Endothelial cell of umbilical vein (primary cell): ENCODE results near the gene DOCK1. TPM values are rescaled to one million over a fixed set of nuclear protein-coding genes. Genes with fewer than 3 reads are reported as not detected.

ENCODE experiments used
- BruUV-seq: library from RNA; stranded (reverse); fragments of 400-500 nt; replicated peaks from 2 replicates; lab custom pipeline; 2021; lab: Mats Ljungman, UMichigan
- CTCF ChIA-PET: fragments of 300-600, 350-600 bp; sonication (Branson Sonifier 250); formaldehyde crosslinking; loops from one replicate; lab custom pipeline; 2021; ENCODE audit warnings: antibody characterized with exemption, inconsistent platforms; lab: Charles Lee
- POLR2A ChIA-PET: fragments of 300-600, 350-600 bp; sonication (Branson Sonifier 250); formaldehyde crosslinking; loops from one replicate; lab custom pipeline; 2021; ENCODE audit warnings: antibody characterized with exemption, inconsistent platforms; lab: Charles Lee
- DNase-seq: peaks from one replicate; pipeline ENCODE4 v3.0.0-alpha.2; 2011; ENCODE audit warnings: low read depth, low spot score
- FAIRE-seq: peaks from 2 replicates; lab custom pipeline; 2011; peaks lifted over from hg19 to GRCh38; lab: Jason Lieb, UNC
- H2AFZ ChIP-seq: 2 replicates; pipeline ENCODE4 v1.6.0; 2012; ENCODE audit warnings: low read depth, low read length, control low read depth, inconsistent platforms
- H3K27ac ChIP-seq: 2 replicates; pipeline ENCODE4 v1.5.1; 2011; ENCODE audit warnings: low read depth, mild to moderate bottlenecking, control low read depth, low read length, moderate library complexity; ENCODE audit not compliant: insufficient read depth
- H3K27me3 ChIP-seq, 2 experiments: 2 replicates each; pipeline versions ENCODE4 v1.6.0 to v1.6.1; 2011; ENCODE audit warnings: low read length in 2 of 2, mixed read lengths in 1 of 2; ENCODE audit not compliant: control insufficient read depth in 2 of 2, insufficient read depth in 2 of 2
- H3K36me3 ChIP-seq, 2 experiments: 2 replicates in 1 of 2; 3 replicates in 1 of 2; pipeline ENCODE4 v1.5.1; 2011; ENCODE audit warnings: low read length in 2 of 2, mild to moderate bottlenecking in 1 of 2, moderate library complexity in 1 of 2; ENCODE audit not compliant: control insufficient read depth in 2 of 2, insufficient read depth in 2 of 2; ENCODE audit errors: extremely low read depth in 1 of 2
- H3K4me1 ChIP-seq: 3 replicates; pipeline ENCODE4 v1.5.1; 2011; ENCODE audit warnings: mild to moderate bottlenecking, low read length; ENCODE audit not compliant: control insufficient read depth, insufficient read depth; ENCODE audit errors: extremely low read depth
- H3K4me2 ChIP-seq: 2 replicates; pipeline ENCODE4 v1.6.1; 2011; ENCODE audit warnings: low read length, control low read depth, mixed read lengths; ENCODE audit not compliant: insufficient read depth
- H3K4me3 ChIP-seq, 3 experiments: fragments of 200-600 bp in 1 of 3; sonication (generic), shearing (Covaris generic) in 1 of 3; replicated peaks in 1 of 3; 2 replicates each; pipeline ENCODE4 v1.5.1; 2011 to 2016; ENCODE audit warnings: control low read depth in 3 of 3, low read length in 3 of 3, mild to moderate bottlenecking in 2 of 3, inconsistent platforms in 1 of 3, low read depth in 1 of 3, moderate library complexity in 1 of 3; ENCODE audit not compliant: insufficient read depth in 1 of 3
- H3K79me2 ChIP-seq: 2 replicates; pipeline ENCODE4 v1.6.0; 2012; ENCODE audit warnings: low read length, inconsistent platforms; ENCODE audit not compliant: control insufficient read depth, insufficient read depth
- H3K9ac ChIP-seq: replicated peaks from 2 replicates; pipeline ENCODE3; 2011; ENCODE audit warnings: low read length, control low read depth; ENCODE audit not compliant: insufficient read depth; ENCODE audit errors: extremely low read depth
- H3K9me1 ChIP-seq: replicated peaks from 3 replicates; pipeline ENCODE4 v1.6.0; 2011; ENCODE audit warnings: mild to moderate bottlenecking, low read length; ENCODE audit not compliant: control insufficient read depth, insufficient read depth; ENCODE audit errors: extremely low read depth
- H3K9me3 ChIP-seq: replicated peaks from 2 replicates; pipeline ENCODE4 v1.5.1; 2012; ENCODE audit warnings: low read length, inconsistent platforms; ENCODE audit not compliant: control insufficient read depth, insufficient read depth
- H4K20me1 ChIP-seq: replicated peaks from 2 replicates; pipeline ENCODE3; 2011; ENCODE audit warnings: mild to moderate bottlenecking, low read length; ENCODE audit not compliant: control insufficient read depth, insufficient read depth; ENCODE audit errors: extremely low read depth
- CTCF ChIP-seq, 2 donors: IDR thresholded peaks; 1 replicate in 1 of 2; 2 replicates in 1 of 2; pipeline ENCODE4 v1.5.1; 2011; ENCODE audit warnings: low read length in 2 of 2, mild to moderate bottlenecking in 2 of 2, moderate library complexity in 2 of 2, control low read depth in 1 of 2, inconsistent platforms in 1 of 2, low read depth in 1 of 2; ENCODE audit not compliant: insufficient read depth in 1 of 2; ENCODE audit errors: extremely low read depth in 1 of 2
- EZH2 ChIP-seq: IDR thresholded peaks from 2 replicates; pipeline ENCODE4 v1.6.1; 2012; ENCODE audit warnings: borderline replicate concordance, low read depth, mild to moderate bottlenecking, moderate library complexity, low read length, inconsistent platforms; ENCODE audit not compliant: severe bottlenecking
- FOS ChIP-seq: IDR thresholded peaks from 2 replicates; pipeline ENCODE4 v1.6.1; 2011; ENCODE audit warnings: mild to moderate bottlenecking, low read length, moderate library complexity, borderline replicate concordance; ENCODE audit not compliant: insufficient read depth
- GATA2 ChIP-seq: IDR thresholded peaks from 2 replicates; pipeline ENCODE4 v1.7.0; 2011; ENCODE audit warnings: low read depth, mild to moderate bottlenecking, moderate library complexity, mixed read lengths, low read length; ENCODE audit not compliant: insufficient read length, insufficient read depth
- JUN ChIP-seq: IDR thresholded peaks from 2 replicates; pipeline ENCODE4 v1.6.1; 2011; ENCODE audit warnings: borderline replicate concordance, low read depth; ENCODE audit not compliant: insufficient read length, insufficient read depth
- MAX ChIP-seq: IDR thresholded peaks from 2 replicates; pipeline ENCODE4 v1.6.1; 2011; ENCODE audit not compliant: insufficient read depth, insufficient read length
- MYC ChIP-seq: IDR thresholded peaks from one replicate; pipeline ENCODE4 v1.6.1; 2011; ENCODE audit warnings: mild to moderate bottlenecking, low read depth, low read length
- POLR2A ChIP-seq: IDR thresholded peaks from 2 replicates; pipeline ENCODE4 v1.6.1; 2012; ENCODE audit warnings: low read depth, mild to moderate bottlenecking, control low read depth, low read length
- POLR2AphosphoS5 ChIP-seq: IDR thresholded peaks from 2 replicates; pipeline ENCODE4 v1.6.1; 2012; ENCODE audit warnings: low read depth, mild to moderate bottlenecking, control low read depth, low read length, moderate library complexity; ENCODE audit not compliant: insufficient read depth
- dilution Hi-C: fragments of 300-500 bp; cut with MboI; formaldehyde crosslinking; loops from one replicate; pipeline ENCODE4 v1.15.0; 2019; ENCODE audit warnings: low sequenced_read_pairs; ENCODE audit not compliant: extremely low pct_ligation_motif_present
- intact Hi-C: fragments of 100-400 bp; cut with micrococcal nuclease; formaldehyde crosslinking; loops from one replicate; pipeline ENCODE4 v1.10.0; 2022
- polyA plus RNA-seq, 4 experiments: library from polyadenylated mRNA; depleted of rRNA in 3 of 4; stranded (reverse) in 3 of 4; unstranded in 1 of 4; fragments of >200 nt; gene quantifications; 2 replicates each; pipeline versions ENCODE4 v1.2.1 to v1.2.3, GENCODE V29; 2011 to 2012; ENCODE audit warnings: missing spikeins in 1 of 4
- total RNA-seq: library from RNA; stranded (reverse); gene quantifications from 2 replicates; pipeline ENCODE4 v1.2.3, GENCODE V29; 2021

Gene DOCK1
- total and polyA plus RNA-seq, 2 donors (not counting 3 experiments of a cell fraction or from before 2014, with no cell fraction given): 22.5 to 83.1 TPM

DNA sequence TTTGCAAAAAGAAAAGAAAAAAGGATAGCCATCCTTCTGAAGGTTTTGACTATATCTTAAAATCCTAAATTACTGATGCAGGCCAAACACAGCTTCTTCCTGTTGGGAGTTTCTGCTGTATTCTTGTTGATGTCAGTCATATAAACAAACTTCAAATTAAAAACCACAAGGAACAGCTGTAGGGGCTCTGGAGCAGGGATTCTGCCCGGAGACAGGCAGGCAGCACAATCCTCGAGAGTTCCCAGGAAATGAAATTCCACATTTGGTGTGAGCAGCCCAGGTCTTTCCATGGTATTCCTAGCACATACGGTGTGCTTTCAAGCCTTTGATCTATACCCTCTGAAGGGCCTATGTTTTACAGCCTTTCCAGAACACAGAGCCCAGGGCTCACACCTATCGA, 248.0 kb downstream of the DOCK1 start:
- dilution Hi-C loops (no loop called here), intact Hi-C loops (no loop called here)
- Histone ChIP-seq H3K27ac (no peak overlapping the region), H3K36me3 (no peaks in the 10 kb centered on the region), H3K27me3 (no peaks in the 10 kb centered on the region), H3K4me3 (no peak overlapping the region), H4K20me1 (no peaks in the 10 kb centered on the region), H3K9me3 (no peaks in the 10 kb centered on the region), H3K4me1 (peaks cover 20% of the 10 kb centered on the region), H3K9ac (no peak overlapping the region), H2AFZ (no peak overlapping the region), H3K4me2 (no peak overlapping the region), H3K79me2 (no peaks in the 10 kb centered on the region), H3K9me1 (no peaks in the 10 kb centered on the region)
- CTCF ChIA-PET: interaction anchor here (1.5 kb wide), 1 partner anchor 12 kb away, joined by 5 read pairs; no protein-coding TSS in a partner anchor
- FAIRE-seq (no peak), DNase-seq (no peak)
- POLR2A ChIA-PET: no interaction called here
- TF ChIP-seq JUN (no peak), MAX (no peak), GATA2 (no peak), FOS (no peak), MYC (no peak), POLR2A (no peak), EZH2 (no peak), CTCF (IDR thresholded peaks at IDR 0.05; ENCODE audit: extremely low read depth in 1 of 2, insufficient read depth in 1 of 2, low read depth in 1 of 2, low read length in 2 of 2) (no peak), POLR2AphosphoS5 (no peak)
- BruUV-seq: no TSS peak
